NCI-H1048 (cell line): ENCODE measurements around the gene ABRAXAS1.
"Not testable (repeated sequence)": the region's sequence is repeated elsewhere in the genome, so short reads cannot be mapped to it uniquely, and the experiment has no call there.

ENCODE experiments used
- DNase-seq: peaks from one replicate; lab custom pipeline; 2025; lab: John Stamatoyannopoulos, UW

ABRAXAS1 gene

GRCh38 chr4:83484500-83485461, at the start of gene ABRAXAS1:
TSS of gene ABRAXAS1 (minus strand) at chr4:83485100. CDS start at chr4:83485072, 28 bp downstream.
- DNase-seq: peak; percentile 86

GRCh38 chr4:83527671-83528070, 42.8 kb upstream of the ABRAXAS1 start:
- no peak for DNase-seq

- no peak for DNase-seq
These were observed 37.3 kb upstream of the ABRAXAS1 start for GRCh38 chr4:83522239-83522638.

- DNase-seq: no peak
These were observed 31.3 kb upstream of the ABRAXAS1 start for GRCh38 chr4:83516042-83516772.

- no peak for DNase-seq
These were observed 25.5 kb upstream of the ABRAXAS1 start for GRCh38 chr4:83510442-83510841.

GRCh38 chr4:83509156-83509585, 24.3 kb upstream of the ABRAXAS1 start:
- DNase-seq: peak; percentile 28

- no peak for DNase-seq
These were observed 20.1 kb upstream of the ABRAXAS1 start for GRCh38 chr4:83504996-83505395.

GRCh38 chr4:83504503-83504902, 19.6 kb upstream of the ABRAXAS1 start:
- DNase-seq: no peak

GRCh38 chr4:83503974-83504373, 19.1 kb upstream of the ABRAXAS1 start:
- no peak for DNase-seq

- DNase-seq: not testable (repeated sequence)
These were observed 16.8 kb upstream of the ABRAXAS1 start for GRCh38 chr4:83501671-83502070.

GRCh38 chr4:83498187-83498586, 13.3 kb upstream of the ABRAXAS1 start:
- DNase-seq: no peak

- not testable (repeated sequence) for DNase-seq
These were observed 11.4 kb upstream of the ABRAXAS1 start for GRCh38 chr4:83496085-83496917.

GRCh38 chr4:83490876-83491450, 6.1 kb upstream of the ABRAXAS1 start:
- DNase-seq: no peak

- no peak for DNase-seq
These were observed 4.9 kb upstream of the ABRAXAS1 start for GRCh38 chr4:83489711-83490326.

GRCh38 chr4:83486457-83487129, 1.7 kb upstream of the ABRAXAS1 start:
- no peak for DNase-seq

GRCh38 chr4:83473966-83474365, 10.9 kb downstream of the ABRAXAS1 start:
- DNase-seq: no peak

GRCh38 chr4:83473423-83473822, 11.5 kb downstream of the ABRAXAS1 start:
- DNase-seq: no peak

- no peak for DNase-seq
These were observed 28.8 kb downstream of the ABRAXAS1 start for GRCh38 chr4:83456184-83456501.

- peak; percentile 97 for DNase-seq
These were observed 29.4 kb downstream of the ABRAXAS1 start, which contains the start of the genes HELQ and MRPS18C for GRCh38 chr4:83455281-83456183. TSS of gene HELQ (minus strand) at chr4:83455823. CDS start at chr4:83455693, 130 bp downstream. TSS of gene MRPS18C (plus strand) at chr4:83456058. CDS start at chr4:83456078, 20 bp downstream.
